ENCODE measurements around the gene TDRD12.

GRCh38 chr19:32862741-32863140 lies 143.2 kb downstream of the TDRD12 start:
- TF ChIP-seq CTCF (IDR thresholded peaks at IDR 0.05) (no peak), POLR2A (IDR thresholded peaks at IDR 0.05) (no peak)

All from heart left ventricle (tissue), 13 donors.